Measurements from ENCODE around the gene ACSL3. TPM values are rescaled to one million over a fixed set of nuclear protein-coding genes. Genes with fewer than 3 reads are reported as not detected.

ACSL3 gene
- total RNA-seq, 1 donor from 2014 or later: 74.0 TPM

DNA sequence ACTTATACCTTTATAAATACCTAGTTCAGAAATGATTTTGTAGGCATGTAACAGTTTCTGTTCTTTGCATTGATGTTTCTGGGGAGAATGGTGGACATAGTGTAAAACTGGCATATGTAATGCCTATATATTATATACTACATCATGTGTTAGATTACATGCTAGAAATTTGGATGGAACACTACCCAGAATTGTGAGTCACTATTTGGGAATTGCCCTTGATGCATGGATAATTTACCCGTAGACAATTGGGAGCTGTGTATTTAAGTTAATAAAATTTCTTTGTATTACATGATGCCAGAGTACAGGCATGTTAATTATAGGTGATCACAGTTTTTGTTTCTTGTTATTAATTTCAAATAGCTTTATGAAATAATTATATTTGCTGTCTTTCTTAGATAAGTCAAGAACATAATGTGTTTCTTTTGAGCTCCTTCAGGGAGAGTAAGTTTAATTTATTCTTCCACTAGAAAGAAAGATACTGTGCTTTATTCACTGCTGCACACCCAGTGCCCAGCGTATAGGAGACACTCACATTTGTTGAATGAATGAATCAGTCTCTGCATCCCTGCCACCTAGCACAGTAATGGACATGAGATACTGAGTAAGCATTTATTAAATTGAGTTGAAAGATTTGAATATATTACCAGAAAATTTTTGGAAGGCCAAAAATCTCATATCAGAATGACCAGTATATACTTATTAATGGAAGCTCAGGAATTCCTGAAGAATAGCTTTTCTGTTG, 16.9 kb downstream of the ACSL3 start:
- no peak for DNase-seq (ENCODE audit: low spot score)
- intact Hi-C loops (cut with micrococcal nuclease): no loop called here
- H3K4me3 Mint-ChIP-seq (ENCODE audit: low read depth): no peak overlapping the region

DNA sequence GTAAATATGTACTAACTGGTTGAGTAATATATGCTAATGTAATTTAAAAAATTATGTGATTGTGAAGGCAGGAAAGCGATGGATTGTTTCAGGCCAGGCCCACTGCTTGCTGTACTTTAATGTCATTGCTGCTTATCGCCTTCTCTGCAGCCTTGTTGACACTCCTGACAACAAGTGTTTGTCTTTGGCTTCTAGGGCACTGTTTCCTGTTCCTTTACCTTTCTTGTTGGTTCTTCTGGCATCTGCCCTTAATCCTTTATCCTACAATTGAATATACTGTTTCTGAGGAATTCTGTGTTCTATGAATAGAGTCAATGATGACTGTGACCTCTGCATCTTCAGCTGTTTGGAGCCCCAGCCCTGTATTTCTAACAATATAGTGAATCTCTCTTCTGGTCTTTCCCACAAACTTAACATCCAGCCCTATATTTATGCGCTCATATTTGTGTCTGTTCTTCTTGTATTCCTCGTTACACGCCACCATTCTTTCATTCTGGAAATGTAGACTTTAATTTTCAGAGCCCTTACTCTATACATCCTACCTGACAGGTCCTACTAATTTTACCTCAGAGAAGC, 17.6 kb downstream of the ACSL3 start:
- Mint-ChIP-seq H3K27ac (no peak overlapping the region), H3K4me3 (ENCODE audit: low read depth) (no peak overlapping the region), H3K36me3 (ENCODE audit: low read depth) (no peaks in the 10 kb centered on the region), H3K9me3 (no peaks in the 10 kb centered on the region), H3K4me1 (ENCODE audit: low read depth) (peaks cover 23% of the 10 kb centered on the region), H3K27me3 (ENCODE audit: low read depth) (no peaks in the 10 kb centered on the region)
- DNase-seq (ENCODE audit: low spot score): no peak
- intact Hi-C loops (cut with micrococcal nuclease): no loop called here

More for the DNA sequence above, 16.9 kb downstream of the ACSL3 start:
- H3K36me3 Mint-ChIP-seq (ENCODE audit: low read depth): no peaks in the 10 kb centered on the region
- H3K27ac Mint-ChIP-seq: no peak overlapping the region
- no peaks in the 10 kb centered on the region for H3K27me3 Mint-ChIP-seq (ENCODE audit: low read depth)
- H3K9me3 Mint-ChIP-seq: no peaks in the 10 kb centered on the region
- H3K4me1 Mint-ChIP-seq (ENCODE audit: low read depth): peaks cover 23% of the 10 kb centered on the region

DNA sequence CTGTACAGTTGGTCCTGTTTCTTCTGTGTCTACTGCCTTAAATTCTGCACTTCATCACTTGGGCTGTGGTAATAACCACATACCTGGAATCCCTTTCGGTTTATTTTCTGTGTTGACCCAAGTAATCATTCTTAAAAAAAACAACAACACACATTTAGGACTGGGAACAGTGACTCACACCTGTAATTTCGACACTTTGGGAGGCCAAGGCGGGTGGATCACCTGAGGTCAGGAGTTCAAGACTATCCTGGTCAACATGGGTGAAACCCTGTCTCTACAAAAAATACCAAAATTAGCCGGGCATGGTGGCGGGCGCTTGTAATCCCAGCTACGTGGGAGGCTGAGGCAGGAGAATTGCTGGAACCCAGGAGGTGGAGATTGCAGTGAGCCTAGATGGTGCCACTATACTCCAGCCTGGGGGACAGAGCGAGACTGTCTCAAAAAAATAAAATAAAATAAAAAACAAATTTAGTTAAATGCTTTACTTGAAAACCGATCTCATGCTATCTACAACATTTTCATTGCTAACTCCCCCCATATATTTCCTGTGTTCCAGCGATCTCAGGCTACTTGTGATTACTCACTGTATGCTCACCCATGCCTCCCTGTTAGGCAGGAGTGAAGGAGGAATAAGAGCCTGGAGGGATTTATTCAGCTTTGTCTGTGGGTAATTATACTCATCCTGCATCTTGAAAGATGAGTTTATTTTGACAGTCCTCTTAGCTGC, 18.2 kb downstream of the ACSL3 start:
- H3K9me3 Mint-ChIP-seq: no peaks in the 10 kb centered on the region
- no peak overlapping the region for H3K27ac Mint-ChIP-seq
- intact Hi-C loops (cut with micrococcal nuclease): no loop called here
- no peak for DNase-seq (ENCODE audit: low spot score)
- H3K4me3 Mint-ChIP-seq (ENCODE audit: low read depth): no peak overlapping the region
- no peaks in the 10 kb centered on the region for H3K36me3 Mint-ChIP-seq (ENCODE audit: low read depth)
- no peaks in the 10 kb centered on the region for H3K27me3 Mint-ChIP-seq (ENCODE audit: low read depth)
- peaks cover 23% of the 10 kb centered on the region for H3K4me1 Mint-ChIP-seq (ENCODE audit: low read depth)

GRCh38 chr2:222879604-222879933, 18.7 kb downstream of the ACSL3 start:
- Mint-ChIP-seq H3K4me3 (ENCODE audit: low read depth) (no peak overlapping the region), H3K27me3 (ENCODE audit: low read depth) (no peaks in the 10 kb centered on the region), H3K9me3 (no peaks in the 10 kb centered on the region), H3K36me3 (ENCODE audit: low read depth) (no peaks in the 10 kb centered on the region), H3K27ac (no peak overlapping the region), H3K4me1 (ENCODE audit: low read depth) (peaks cover 23% of the 10 kb centered on the region)
- no peak for DNase-seq (ENCODE audit: low spot score)
- intact Hi-C loops (cut with micrococcal nuclease): no loop called here

GRCh38 chr2:222882484-222882928, 21.7 kb downstream of the ACSL3 start:
- Mint-ChIP-seq H3K4me3 (ENCODE audit: low read depth) (no peak overlapping the region), H3K9me3 (no peaks in the 10 kb centered on the region), H3K27me3 (ENCODE audit: low read depth) (no peaks in the 10 kb centered on the region), H3K27ac (no peak overlapping the region), H3K4me1 (ENCODE audit: low read depth) (peaks cover 19% of the 10 kb centered on the region), H3K36me3 (ENCODE audit: low read depth) (no peaks in the 10 kb centered on the region)
- intact Hi-C loops (cut with micrococcal nuclease): no loop called here
- DNase-seq (ENCODE audit: low spot score): no peak

GRCh38 chr2:222883420-222883819, 22.6 kb downstream of the ACSL3 start:
- intact Hi-C loops (cut with micrococcal nuclease): no loop called here
- no peak overlapping the region for H3K27ac Mint-ChIP-seq
- H3K27me3 Mint-ChIP-seq (ENCODE audit: low read depth): no peaks in the 10 kb centered on the region
- H3K9me3 Mint-ChIP-seq: no peaks in the 10 kb centered on the region
- peaks cover 3% of the 10 kb centered on the region for H3K36me3 Mint-ChIP-seq (ENCODE audit: low read depth)
- DNase-seq (ENCODE audit: low spot score): no peak
- H3K4me1 Mint-ChIP-seq (ENCODE audit: low read depth): peaks cover 19% of the 10 kb centered on the region
- H3K4me3 Mint-ChIP-seq (ENCODE audit: low read depth): no peak overlapping the region

DNA sequence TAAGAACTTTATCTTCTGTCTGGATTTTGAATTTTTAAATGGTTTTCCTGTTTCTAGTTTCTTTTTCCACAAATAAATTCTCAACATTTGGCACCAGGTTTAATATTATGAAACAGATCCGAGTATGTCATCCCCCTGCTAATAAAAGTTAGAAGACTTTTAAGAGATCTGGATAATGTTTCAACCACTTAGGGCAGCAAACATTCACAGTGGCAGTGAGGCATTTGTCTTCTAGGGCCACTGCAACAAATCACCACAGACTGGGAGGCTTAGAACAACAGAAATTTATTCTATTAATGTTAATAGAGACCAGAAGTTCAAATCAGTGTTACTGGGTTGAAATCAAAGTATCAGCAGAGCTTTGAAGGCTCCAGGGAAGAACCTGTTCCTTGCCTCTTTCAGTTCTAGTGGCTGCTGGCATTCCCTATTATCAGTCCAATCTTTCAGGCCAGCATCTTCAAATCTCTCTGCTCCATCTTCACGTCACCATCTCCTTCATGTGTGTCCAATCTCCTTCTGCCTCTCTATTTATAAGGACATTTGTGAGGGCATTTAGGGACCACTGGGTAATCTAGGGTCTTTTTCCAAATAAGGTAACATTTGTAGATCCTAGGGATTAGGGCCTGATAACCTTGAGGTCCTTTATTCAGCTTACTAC, 23.4 kb downstream of the ACSL3 start:
- no peak for DNase-seq (ENCODE audit: low spot score)
- H3K27me3 Mint-ChIP-seq (ENCODE audit: low read depth): no peaks in the 10 kb centered on the region
- H3K36me3 Mint-ChIP-seq (ENCODE audit: low read depth): peaks cover 3% of the 10 kb centered on the region
- H3K4me1 Mint-ChIP-seq (ENCODE audit: low read depth): peaks cover 14% of the 10 kb centered on the region
- H3K4me3 Mint-ChIP-seq (ENCODE audit: low read depth): no peak overlapping the region
- H3K27ac Mint-ChIP-seq: no peak overlapping the region
- intact Hi-C loops (cut with micrococcal nuclease): no loop called here
- H3K9me3 Mint-ChIP-seq: no peaks in the 10 kb centered on the region

- intact Hi-C loops (cut with micrococcal nuclease): no loop called here
- Mint-ChIP-seq H3K4me1 (ENCODE audit: low read depth) (peaks cover 9% of the 10 kb centered on the region), H3K27me3 (ENCODE audit: low read depth) (no peaks in the 10 kb centered on the region), H3K9me3 (no peaks in the 10 kb centered on the region), H3K4me3 (ENCODE audit: low read depth) (no peak overlapping the region), H3K36me3 (ENCODE audit: low read depth) (peaks cover 3% of the 10 kb centered on the region), H3K27ac (no peak overlapping the region)
- DNase-seq (ENCODE audit: low spot score): no peak
These were observed 24.1 kb downstream of the ACSL3 start for GRCh38 chr2:222884805-222885424.

DNA sequence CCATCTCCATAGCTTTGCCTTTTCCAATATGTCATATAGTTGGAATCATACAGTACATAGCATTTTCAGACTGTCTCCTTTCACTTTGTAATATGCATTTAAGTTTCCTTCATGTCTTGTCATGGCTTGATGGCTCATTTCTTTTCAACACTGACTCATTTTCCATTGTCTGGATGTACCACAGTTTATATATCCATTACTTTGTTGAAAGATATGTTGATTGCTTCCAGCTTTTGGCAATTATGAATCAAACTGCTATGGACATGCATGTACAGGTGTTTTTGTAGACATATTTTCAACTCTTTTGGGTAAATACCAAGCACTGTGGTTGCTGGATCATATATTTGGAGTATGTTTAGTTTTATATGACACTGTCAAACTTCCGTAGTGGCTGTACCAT, 26.3 kb downstream of the ACSL3 start:
- H3K27ac Mint-ChIP-seq: no peak overlapping the region
- H3K27me3 Mint-ChIP-seq (ENCODE audit: low read depth): no peaks in the 10 kb centered on the region
- H3K36me3 Mint-ChIP-seq (ENCODE audit: low read depth): peaks cover 3% of the 10 kb centered on the region
- H3K4me1 Mint-ChIP-seq (ENCODE audit: low read depth): peaks cover 9% of the 10 kb centered on the region
- H3K4me3 Mint-ChIP-seq (ENCODE audit: low read depth): no peak overlapping the region
- intact Hi-C loops (cut with micrococcal nuclease): no loop called here
- H3K9me3 Mint-ChIP-seq: no peaks in the 10 kb centered on the region
- no peak for DNase-seq (ENCODE audit: low spot score)

- no peaks in the 10 kb centered on the region for H3K9me3 Mint-ChIP-seq
- H3K4me3 Mint-ChIP-seq (ENCODE audit: low read depth): no peak overlapping the region
- H3K36me3 Mint-ChIP-seq (ENCODE audit: low read depth): peaks cover 3% of the 10 kb centered on the region
- no peaks in the 10 kb centered on the region for H3K27me3 Mint-ChIP-seq (ENCODE audit: low read depth)
- intact Hi-C loops (cut with micrococcal nuclease): no loop called here
- H3K4me1 Mint-ChIP-seq (ENCODE audit: low read depth): peaks cover 10% of the 10 kb centered on the region
- no peak overlapping the region for H3K27ac Mint-ChIP-seq
- no peak for DNase-seq (ENCODE audit: low spot score)
These were observed 27.9 kb downstream of the ACSL3 start for GRCh38 chr2:222888716-222889115.

GRCh38 chr2:222891890-222892289, 31.1 kb downstream of the ACSL3 start:
- H3K9me3 Mint-ChIP-seq: no peaks in the 10 kb centered on the region
- H3K36me3 Mint-ChIP-seq (ENCODE audit: low read depth): peaks cover 3% of the 10 kb centered on the region
- no peak overlapping the region for H3K4me3 Mint-ChIP-seq (ENCODE audit: low read depth)
- H3K4me1 Mint-ChIP-seq (ENCODE audit: low read depth): peaks cover 8% of the 10 kb centered on the region
- no peak for DNase-seq (ENCODE audit: low spot score)
- H3K27me3 Mint-ChIP-seq (ENCODE audit: low read depth): no peaks in the 10 kb centered on the region
- no peak overlapping the region for H3K27ac Mint-ChIP-seq
- intact Hi-C loops (cut with micrococcal nuclease): no loop called here

- H3K36me3 Mint-ChIP-seq (ENCODE audit: low read depth): peaks cover 3% of the 10 kb centered on the region
- H3K9me3 Mint-ChIP-seq: no peaks in the 10 kb centered on the region
- H3K27ac Mint-ChIP-seq: no peak overlapping the region
- no peaks in the 10 kb centered on the region for H3K27me3 Mint-ChIP-seq (ENCODE audit: low read depth)
- intact Hi-C loops (cut with micrococcal nuclease): no loop called here
- H3K4me3 Mint-ChIP-seq (ENCODE audit: low read depth): no peak overlapping the region
- H3K4me1 Mint-ChIP-seq (ENCODE audit: low read depth): peaks cover 6% of the 10 kb centered on the region
- DNase-seq (ENCODE audit: low spot score): no peak
These were observed 31.5 kb downstream of the ACSL3 start for GRCh38 chr2:222892321-222892720.
